ENCODE measurements around the gene SH3TC1. TPM values are rescaled to one million over a fixed set of nuclear protein-coding genes. Genes with fewer than 3 reads are reported as not detected.

SH3TC1 gene
- total RNA-seq, 2 experiments from 2014 or later, result 119 to 127 TPM

DNA sequence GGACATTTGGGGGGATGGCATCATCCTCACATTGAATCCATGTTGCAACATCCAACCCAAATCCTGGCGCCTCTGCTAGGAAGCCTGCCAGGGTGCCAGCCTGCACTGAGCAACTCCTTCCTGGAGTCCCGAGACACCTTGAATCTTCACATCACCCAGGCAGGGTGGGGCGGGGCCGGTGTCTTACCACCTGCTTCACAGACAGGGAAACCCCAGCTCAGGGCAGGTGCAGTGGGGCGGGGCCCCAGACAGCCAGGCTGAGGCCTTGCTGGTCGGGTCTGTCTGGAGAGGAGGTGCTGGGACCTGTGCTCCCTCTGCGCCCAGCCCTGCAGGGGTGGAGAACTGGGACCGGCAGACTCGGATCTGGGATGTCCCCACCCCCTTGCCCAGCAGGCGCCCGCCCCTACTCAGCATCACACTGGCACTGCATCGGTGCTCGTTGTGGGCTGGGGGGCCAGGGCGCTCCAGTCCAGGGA, 39.0 kb downstream of the SH3TC1 start:
- no peaks in the 10 kb centered on the region for H3K4me1 Mint-ChIP-seq (ENCODE audit: low read depth)
- peaks cover 48% of the 10 kb centered on the region for H3K36me3 ChIP-seq (ENCODE audit: insufficient read depth, low read length)

DNA sequence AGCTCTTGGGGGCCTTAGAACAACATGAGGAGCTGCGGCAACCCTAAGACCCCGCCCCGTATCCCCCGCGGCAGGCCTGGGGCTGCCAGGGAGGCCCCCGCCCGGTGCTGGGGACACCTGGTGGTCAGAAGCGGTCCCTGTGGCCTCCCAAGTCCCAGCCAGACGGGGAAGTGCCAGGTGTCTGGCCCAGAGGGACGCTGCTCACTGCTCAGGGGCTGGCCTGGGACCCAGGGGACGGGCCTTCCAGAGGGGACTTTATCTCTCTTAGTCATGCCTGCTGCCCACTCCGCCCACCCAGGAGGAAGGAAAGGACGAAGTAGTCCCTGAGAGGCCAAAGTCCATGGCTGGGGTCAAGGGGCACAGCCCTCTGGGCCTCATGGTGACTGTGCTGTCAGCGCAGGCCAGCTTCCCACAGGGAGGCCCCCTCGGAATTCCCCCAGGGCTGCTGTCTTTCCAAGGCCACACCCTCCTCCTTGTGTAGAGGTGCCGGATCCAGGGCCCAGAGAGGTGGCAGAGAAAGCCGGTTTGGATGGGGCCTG, 39.5 kb downstream of the SH3TC1 start:
- H3K4me3 ChIP-seq (ENCODE audit: low read length), result no peak overlapping the region
- no peaks in the 10 kb centered on the region for H3K9me3 ChIP-seq (ENCODE audit: control insufficient read depth in 1 of 2, insufficient read depth in 1 of 2, low read length in 2 of 2)
- Mint-ChIP-seq H3K4me1 (ENCODE audit: low read depth) (no peaks in the 10 kb centered on the region), H3K9me3 (peaks cover 2% of the 10 kb centered on the region), H3K27ac (no peak overlapping the region), H3K36me3 (ENCODE audit: low read depth) (peaks cover 22% of the 10 kb centered on the region), H3K27me3 (no peaks in the 10 kb centered on the region), H3K4me3 (no peak overlapping the region)
- TF ChIP-seq, protein P1, sequence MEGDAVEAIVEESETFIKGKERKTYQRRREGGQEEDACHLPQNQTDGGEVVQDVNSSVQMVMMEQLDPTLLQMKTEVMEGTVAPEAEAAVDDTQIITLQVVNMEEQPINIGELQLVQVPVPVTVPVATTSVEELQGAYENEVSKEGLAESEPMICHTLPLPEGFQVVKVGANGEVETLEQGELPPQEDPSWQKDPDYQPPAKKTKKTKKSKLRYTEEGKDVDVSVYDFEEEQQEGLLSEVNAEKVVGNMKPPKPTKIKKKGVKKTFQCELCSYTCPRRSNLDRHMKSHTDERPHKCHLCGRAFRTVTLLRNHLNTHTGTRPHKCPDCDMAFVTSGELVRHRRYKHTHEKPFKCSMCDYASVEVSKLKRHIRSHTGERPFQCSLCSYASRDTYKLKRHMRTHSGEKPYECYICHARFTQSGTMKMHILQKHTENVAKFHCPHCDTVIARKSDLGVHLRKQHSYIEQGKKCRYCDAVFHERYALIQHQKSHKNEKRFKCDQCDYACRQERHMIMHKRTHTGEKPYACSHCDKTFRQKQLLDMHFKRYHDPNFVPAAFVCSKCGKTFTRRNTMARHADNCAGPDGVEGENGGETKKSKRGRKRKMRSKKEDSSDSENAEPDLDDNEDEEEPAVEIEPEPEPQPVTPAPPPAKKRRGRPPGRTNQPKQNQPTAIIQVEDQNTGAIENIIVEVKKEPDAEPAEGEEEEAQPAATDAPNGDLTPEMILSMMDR (IDR thresholded peaks at IDR 0.05), result no peak
- ChIA-PET CTCF (interaction anchor here (1.0 kb wide), 1 partner anchor 62 kb away, joined by 3 read pairs; no protein-coding TSS in a partner anchor), POLR2A (no interaction called here)
- no peaks in the 10 kb centered on the region for H3K27me3 ChIP-seq (ENCODE audit: control insufficient read depth in 1 of 2, insufficient read depth in 2 of 2, low read length in 2 of 2)
- intact Hi-C loops (cut with DNase I, micrococcal nuclease), result no loop called here
- ATAC-seq (ENCODE audit: poor library complexity) (no peak), DNase-seq (no peak)
- H3K27ac ChIP-seq (ENCODE audit: low read depth in 1 of 2, low read length in 2 of 2), result no peak overlapping the region
- H3K36me3 ChIP-seq (ENCODE audit: insufficient read depth, low read length), result peaks cover 43% of the 10 kb centered on the region
- H3K4me1 ChIP-seq (ENCODE audit: insufficient read depth, low read length), result peaks cover 23% of the 10 kb centered on the region

More for the DNA sequence above, 39.0 kb downstream of the SH3TC1 start:
- CTCF ChIA-PET, result interaction anchor here (1.0 kb wide), 1 partner anchor 61 kb away, joined by 3 read pairs; no protein-coding TSS in a partner anchor
- no peak overlapping the region for H3K4me3 ChIP-seq (ENCODE audit: low read length)
- DNase-seq (peak in 6 of 14 experiments; percentile 16 to 65 (median 46)), ATAC-seq (ENCODE audit: poor library complexity) (peak; percentile 58)
- no peaks in the 10 kb centered on the region for H3K27me3 ChIP-seq (ENCODE audit: control insufficient read depth in 1 of 2, insufficient read depth in 2 of 2, low read length in 2 of 2)
- H3K4me1 ChIP-seq (ENCODE audit: insufficient read depth, low read length), result peaks cover 23% of the 10 kb centered on the region
- POLR2A ChIA-PET, result interaction anchor here (1.0 kb wide), 1 partner anchor 9 kb away, joined by 4 read pairs; no protein-coding TSS in a partner anchor
- peaks cover 2% of the 10 kb centered on the region for H3K9me3 Mint-ChIP-seq
- H3K9me3 ChIP-seq (ENCODE audit: control insufficient read depth in 1 of 2, insufficient read depth in 1 of 2, low read length in 2 of 2), result no peaks in the 10 kb centered on the region
- peaks cover 22% of the 10 kb centered on the region for H3K36me3 Mint-ChIP-seq (ENCODE audit: low read depth)
- H3K27me3 Mint-ChIP-seq, result no peaks in the 10 kb centered on the region
- TF ChIP-seq, protein P1 (IDR thresholded peaks at IDR 0.05), result no peak
- H3K27ac Mint-ChIP-seq, result no peak overlapping the region
- H3K27ac ChIP-seq (ENCODE audit: low read depth in 1 of 2, low read length in 2 of 2), result no peak overlapping the region
- no peak overlapping the region for H3K4me3 Mint-ChIP-seq
- intact Hi-C loops (cut with DNase I, micrococcal nuclease), result no loop called here

DNA sequence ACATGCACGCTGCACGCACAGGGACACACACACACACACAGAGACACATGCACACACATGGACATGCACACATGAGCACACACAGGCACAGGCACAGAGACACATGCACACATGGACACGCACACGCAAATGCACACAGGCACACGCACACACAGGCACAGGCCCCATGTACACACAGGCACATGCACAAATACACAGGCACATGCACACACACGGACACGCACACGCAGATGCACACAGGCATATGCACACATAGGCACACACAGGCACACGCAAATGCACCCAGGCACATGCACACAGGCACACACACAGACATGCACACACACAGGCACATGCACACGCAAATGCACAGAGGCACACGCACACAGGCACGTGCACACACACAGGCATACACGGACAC, 40.1 kb downstream of the SH3TC1 start:
- H3K36me3 Mint-ChIP-seq (ENCODE audit: low read depth), result peaks cover 22% of the 10 kb centered on the region
- H3K4me3 Mint-ChIP-seq, result no peak overlapping the region
- POLR2A ChIA-PET, result no interaction called here
- intact Hi-C loops (cut with DNase I, micrococcal nuclease), result no loop called here
- H3K4me1 ChIP-seq (ENCODE audit: insufficient read depth, low read length), result peaks cover 23% of the 10 kb centered on the region
- no peaks in the 10 kb centered on the region for H3K4me1 Mint-ChIP-seq (ENCODE audit: low read depth)
- H3K27me3 ChIP-seq (ENCODE audit: control insufficient read depth in 1 of 2, insufficient read depth in 2 of 2, low read length in 2 of 2), result no peaks in the 10 kb centered on the region
- no peaks in the 10 kb centered on the region for H3K9me3 ChIP-seq (ENCODE audit: control insufficient read depth in 1 of 2, insufficient read depth in 1 of 2, low read length in 2 of 2)
- H3K27ac Mint-ChIP-seq, result no peak overlapping the region
- TF ChIP-seq, protein P1 (IDR thresholded peaks at IDR 0.05), result no peak
- peaks cover 2% of the 10 kb centered on the region for H3K9me3 Mint-ChIP-seq
- no peak overlapping the region for H3K27ac ChIP-seq (ENCODE audit: low read depth in 1 of 2, low read length in 2 of 2)
- H3K36me3 ChIP-seq (ENCODE audit: insufficient read depth, low read length), result peaks cover 36% of the 10 kb centered on the region
- CTCF ChIA-PET, result no interaction called here
- H3K27me3 Mint-ChIP-seq, result no peaks in the 10 kb centered on the region
- DNase-seq (no peak), ATAC-seq (ENCODE audit: poor library complexity) (no peak)
- no peak overlapping the region for H3K4me3 ChIP-seq (ENCODE audit: low read length)

All from CD4-positive, alpha-beta T cell (primary cell).